Stimulated activated CD4-positive, alpha-beta T cell treated with anti-CD3 and anti-CD28 coated beads, TNF-alpha, amount 100 ng/mL, for 48 hours (primary cell): ENCODE results near the gene IFI27.

Experiments
- DNase-seq, 3 donors: peaks; one replicate each; pipeline ENCODE4 v3.0.0-alpha.2; 2020; ENCODE audit warnings: low read depth in 3 of 3

The IFI27 gene

GRCh38 chr14:94102768-94103482, 7.6 kb upstream of the IFI27 start:
- DNase-seq: no peak

DNA sequence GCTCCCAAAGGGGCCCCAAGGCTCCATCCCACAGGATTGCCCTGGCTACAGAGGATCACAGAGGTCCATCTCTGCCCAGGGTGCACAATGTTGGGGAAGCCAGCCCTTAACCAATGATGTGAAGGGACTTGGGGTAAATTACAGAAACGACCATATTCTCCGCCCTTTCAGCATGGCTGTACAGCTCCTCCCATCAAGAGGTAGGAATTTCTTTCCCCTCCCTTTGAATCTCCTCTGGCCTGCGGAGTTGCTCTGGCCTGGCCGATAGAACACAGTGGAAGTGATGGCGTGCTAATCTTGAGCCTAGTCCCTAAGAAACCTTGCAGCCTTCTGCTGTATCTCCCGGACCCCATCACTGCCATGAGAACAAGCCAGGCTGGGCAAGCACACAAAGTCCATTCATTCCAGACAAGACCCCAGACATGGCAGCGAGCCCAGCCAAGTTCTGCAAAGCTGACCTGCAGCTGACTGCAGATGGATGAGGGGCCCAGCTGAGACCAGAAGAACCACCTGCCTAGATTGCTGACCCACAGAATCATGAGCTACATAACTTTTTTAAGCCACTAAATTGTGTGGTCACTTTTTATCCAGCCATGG, 6.9 kb upstream of the IFI27 start:
- DNase-seq: no peak

DNA sequence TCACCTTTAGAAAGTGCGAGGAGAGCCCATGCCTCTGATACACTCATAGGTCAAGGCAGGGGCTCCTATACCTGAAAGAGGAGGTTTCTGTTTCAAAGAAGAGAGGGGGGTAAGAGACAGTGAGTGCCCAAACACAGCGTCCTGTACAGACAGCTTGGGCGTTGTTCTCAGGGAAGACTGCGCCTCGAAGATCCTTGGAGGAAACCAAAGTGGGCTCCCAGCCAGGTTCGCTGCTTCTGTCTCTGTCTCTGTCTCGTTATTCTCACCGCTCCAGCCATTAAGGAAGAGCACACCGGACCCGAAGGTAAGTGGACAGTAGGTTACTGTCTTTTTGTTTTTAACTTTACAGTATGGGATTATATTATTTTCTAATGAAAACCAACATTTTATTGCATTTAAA, 5.8 kb upstream of the IFI27 start:
- DNase-seq: no peak

GRCh38 chr14:94109915-94110250, 653 bp upstream of the IFI27 start:
- no peak for DNase-seq

DNA sequence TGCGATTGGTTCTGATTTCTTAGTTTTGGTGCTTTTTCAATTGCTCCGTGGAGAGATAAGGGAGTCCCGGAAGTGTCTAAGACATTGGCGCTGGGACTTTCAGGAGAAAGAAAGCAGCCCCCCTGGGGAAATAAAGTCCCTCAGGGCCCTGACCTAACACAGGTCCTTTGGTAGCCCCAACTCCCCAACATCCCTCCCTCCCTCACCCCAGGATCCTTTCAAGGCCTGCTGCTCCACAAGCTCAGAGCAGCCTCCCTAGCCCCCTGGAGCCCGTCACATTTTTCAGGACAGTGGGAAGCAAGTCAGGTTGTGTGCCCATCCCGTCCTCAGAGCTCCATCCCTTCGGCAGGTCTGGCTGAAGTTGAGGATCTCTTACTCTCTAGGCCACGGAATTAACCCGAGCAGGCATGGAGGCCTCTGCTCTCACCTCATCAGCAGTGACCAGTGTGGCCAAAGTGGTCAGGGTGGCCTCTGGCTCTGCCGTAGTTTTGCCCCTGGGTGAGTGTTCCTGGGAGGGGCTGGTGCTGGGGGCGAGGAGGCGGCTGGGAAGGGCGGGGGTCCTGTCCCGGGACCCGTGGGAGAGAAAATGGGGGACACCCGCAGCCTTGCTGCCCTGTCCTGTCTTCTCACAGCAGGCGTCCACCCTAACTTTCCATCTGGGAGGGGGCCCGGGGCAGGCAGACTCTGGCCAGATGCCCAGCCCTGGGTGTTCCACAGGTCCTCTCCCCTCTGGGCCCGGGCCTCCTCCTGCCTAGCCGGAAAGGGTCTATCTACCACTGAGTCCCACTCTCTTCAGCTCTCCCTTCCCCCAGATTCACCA, 950 bp downstream of the IFI27 start:
- no peak for DNase-seq

GRCh38 chr14:94112513-94113063, 2.1 kb downstream of the IFI27 start:
- no peak for DNase-seq

DNA sequence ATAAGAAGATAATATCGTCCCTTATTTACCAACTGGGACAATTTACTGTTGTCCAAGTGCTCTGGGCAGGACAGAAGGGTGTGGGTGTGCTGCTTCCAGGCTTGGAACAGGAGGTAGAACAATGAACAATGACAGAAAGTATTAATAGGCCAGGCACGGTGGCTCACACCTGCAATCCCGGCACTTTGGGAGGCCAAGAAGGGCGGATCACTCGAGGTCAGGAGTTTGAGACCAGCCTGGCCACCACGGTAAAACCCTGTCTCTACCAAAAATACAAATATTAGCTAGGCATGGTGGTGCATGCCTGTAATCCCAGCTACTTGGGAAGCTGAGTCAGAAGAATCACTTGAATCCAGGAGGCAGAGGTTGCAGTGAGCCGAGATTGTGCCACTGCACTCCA, 2.5 kb downstream of the IFI27 start:
- DNase-seq: no peak

DNA sequence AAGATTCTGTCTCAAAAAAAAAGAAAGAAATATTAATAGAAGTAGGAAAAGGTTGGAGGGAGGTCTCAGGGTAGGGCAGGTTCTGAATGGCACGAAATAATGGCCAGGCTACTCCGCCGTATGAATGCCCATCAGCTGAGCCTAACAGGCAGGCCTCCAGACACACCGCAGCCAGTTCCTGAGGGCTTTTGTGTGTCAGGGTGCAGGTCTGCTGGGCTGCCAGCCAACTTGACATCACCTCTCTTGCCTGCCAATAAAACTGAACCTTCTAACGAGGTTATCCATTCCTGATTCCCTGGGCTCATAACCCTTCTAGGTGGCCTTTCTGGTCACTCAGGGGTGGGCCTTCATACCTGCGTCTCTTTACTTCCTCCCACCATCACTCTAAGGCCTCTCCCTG, 3.0 kb downstream of the IFI27 start:
- no peak for DNase-seq

- DNase-seq: no peak
Measured at GRCh38 chr14:94113908-94114588, 3.5 kb downstream of the IFI27 start.

- no peak for DNase-seq
Measured at GRCh38 chr14:94114589-94115057, 4.1 kb downstream of the IFI27 start.

DNA sequence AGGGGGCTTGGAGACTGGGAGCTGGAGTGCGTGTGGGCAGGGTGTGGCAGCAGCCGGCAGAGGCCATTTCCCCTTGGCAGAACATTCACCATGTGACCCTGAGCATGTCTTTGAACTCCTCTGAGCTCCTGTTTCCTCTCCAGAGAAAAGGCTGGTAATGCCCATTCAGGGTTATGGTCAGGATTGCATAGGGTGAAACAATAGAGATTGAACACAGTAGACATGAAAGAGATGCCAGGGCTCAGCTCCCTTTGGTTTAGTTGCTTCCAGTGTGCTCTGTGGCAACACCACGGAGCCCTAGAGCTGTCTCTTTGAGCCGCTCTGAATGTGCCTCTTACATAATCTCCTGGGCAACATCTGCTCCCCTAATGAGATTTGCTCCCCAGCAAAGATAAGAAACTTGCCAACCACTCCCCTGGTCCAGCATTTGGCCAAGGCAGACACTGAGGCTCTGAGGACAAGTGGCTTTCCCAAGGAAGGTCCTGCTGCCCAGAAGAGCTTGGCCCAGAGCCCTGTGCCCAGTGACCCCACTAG, 4.6 kb downstream of the IFI27 start:
- no peak for DNase-seq

- no peak for DNase-seq
Measured at GRCh38 chr14:94115631-94116030, 5.1 kb downstream of the IFI27 start.

DNA sequence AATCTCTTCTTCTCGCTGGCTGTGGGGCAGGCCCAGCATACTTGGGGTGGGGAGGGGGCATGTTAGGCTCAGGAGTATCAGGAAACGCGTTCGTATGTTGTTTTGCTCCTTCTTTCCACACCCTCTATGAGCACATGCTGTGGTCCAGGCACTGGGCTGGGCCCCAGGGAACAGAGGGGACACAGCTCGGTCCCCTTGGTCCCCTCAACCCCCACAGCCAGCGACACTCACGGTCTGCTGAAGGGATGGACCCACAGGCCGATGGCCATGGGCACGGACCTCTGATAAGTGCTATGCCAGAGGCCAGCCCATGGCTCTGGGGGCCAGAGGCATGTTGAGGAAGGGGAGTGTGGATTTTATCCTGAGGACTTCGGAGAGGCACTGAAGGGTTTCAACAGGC, 6.2 kb downstream of the IFI27 start:
- DNase-seq: no peak

GRCh38 chr14:94117856-94118255, 7.3 kb downstream of the IFI27 start:
- DNase-seq: no peak

DNA sequence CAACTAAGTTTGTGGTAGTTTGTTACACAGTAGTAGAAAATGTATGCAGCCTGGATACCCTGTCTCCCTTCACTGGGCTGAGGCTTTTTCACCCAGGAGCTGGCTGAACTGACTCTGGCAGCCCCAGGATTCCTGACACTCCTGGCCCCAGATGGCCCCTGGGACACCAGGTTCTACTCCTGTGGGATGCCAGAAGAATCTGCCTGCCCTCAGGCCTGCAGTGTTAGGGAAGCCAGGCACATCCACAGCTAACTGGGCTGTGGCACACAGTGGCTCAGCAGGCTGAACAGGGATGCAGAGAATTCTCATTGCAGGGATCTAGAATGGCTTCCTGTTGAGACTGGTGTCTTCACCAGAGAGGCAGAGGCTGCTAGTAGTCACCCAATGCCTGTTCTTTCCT, 8.5 kb downstream of the IFI27 start:
- no peak for DNase-seq

GRCh38 chr14:94120667-94121340, 10.3 kb downstream of the IFI27 start:
- no peak for DNase-seq

DNA sequence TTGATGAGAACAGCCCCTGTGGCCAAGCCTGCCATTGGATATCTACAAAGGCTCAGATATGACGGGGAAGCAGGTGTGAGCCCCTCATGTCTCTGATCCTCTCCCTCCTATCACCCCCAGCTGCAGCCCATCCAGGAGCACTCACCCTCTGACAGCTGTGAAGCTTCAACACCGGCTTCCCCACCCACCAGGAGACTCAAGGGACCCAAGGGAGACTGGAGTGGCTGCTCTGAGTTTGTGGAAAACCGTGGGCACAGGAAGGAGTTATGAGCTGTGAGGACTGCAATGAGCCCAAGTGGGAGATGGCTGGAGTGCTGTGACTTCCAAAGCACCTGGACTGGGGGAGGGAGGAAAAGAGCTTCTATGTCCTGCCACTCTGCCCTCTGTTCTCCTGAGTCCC, 10.9 kb downstream of the IFI27 start:
- DNase-seq: no peak

- DNase-seq: no peak
Measured at GRCh38 chr14:94122438-94122837, 11.9 kb downstream of the IFI27 start.

DNA sequence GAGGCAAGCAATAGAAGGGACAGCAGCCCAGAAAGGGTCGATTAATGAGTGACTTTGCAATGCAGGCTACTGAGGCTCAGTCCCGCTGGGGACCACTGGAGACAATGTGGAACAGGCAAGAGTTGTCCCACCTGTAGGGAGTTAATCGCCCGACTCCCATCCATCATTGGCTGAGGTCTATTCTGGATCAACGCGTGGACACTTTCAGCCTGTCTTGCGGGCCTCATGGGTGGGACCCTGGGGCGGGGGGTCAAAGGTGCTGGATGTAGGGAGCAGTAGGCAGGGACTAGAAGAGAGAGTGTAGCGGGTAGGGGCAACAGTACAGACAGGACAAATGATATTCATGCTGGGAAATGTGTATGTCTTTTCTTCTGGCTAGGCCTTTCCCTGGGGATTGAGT, 12.8 kb downstream of the IFI27 start:
- DNase-seq: no peak

- no peak for DNase-seq
Measured at GRCh38 chr14:94123868-94124267, 13.3 kb downstream of the IFI27 start.
